GM19240 (cell line): ENCODE results near the gene AGAP1.

Experiments
- DNase-seq: peaks from one replicate; pipeline ENCODE4 v3.0.0; 2011; ENCODE audit warnings: low spot score; ENCODE audit not compliant: insufficient read length

The AGAP1 gene

DNA sequence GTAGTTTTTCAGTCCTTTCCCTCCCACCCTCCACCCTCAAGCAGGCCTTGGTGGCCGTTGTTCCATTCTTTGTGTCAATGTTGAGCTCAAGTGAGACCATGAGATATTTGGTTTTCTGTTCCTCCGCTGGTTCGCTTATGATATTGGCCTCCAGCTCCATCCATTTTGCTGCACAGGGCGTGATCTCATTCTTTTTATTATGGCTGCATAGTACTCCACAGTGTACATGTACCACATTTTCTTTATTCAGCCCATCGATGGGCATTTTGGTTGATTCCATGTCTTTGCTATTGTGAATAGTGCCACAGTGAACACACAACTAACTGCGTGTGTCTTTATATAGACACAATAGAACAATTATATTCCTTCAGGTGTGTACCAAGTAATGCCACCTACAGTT is 14.1 kb downstream of the AGAP1 start:
- DNase-seq, result no peak

GRCh38 chr2:235508371-235509160 is 14.7 kb downstream of the AGAP1 start:
- DNase-seq, result no peak

DNA sequence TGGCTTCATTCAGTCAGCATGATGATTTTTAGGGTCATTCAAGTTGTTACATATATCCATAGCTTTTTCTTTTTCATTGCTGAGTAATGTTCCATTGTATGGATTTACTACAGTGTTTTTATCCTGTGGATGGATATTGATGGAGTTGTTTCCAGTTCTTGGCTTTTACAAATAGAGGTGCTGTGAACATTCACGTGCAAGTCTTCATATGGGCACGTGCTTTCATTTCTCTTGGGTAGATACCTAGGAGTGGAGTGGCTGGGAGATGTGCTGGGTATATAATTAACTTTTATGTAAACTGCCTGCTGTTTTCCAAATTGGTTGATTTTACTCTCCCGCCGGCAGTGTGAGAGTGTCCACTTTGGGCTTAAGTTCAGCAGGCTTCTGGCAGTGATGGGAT is 16.5 kb downstream of the AGAP1 start:
- DNase-seq, result no peak

- no peak for DNase-seq
These were observed 17.4 kb downstream of the AGAP1 start for GRCh38 chr2:235511187-235511661.

GRCh38 chr2:235511751-235512698 is 18.2 kb downstream of the AGAP1 start:
- DNase-seq, result no peak

DNA sequence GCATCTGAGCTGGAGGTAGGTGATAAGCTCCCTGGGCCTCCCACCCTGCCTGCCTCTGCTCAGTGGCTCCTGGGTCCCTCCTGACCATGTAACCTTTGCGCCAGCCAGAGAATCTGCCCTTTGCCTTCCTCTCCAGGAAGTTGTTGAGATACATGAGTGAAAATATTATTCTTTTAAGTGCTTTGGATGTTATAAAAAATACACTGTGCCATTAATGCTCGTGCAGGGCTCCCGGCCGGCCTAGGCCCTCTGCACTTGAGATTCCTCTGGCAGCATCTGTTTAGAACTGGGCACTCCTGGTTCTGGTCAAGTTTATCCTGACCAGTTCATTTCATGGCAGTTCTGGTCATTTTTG is 18.8 kb downstream of the AGAP1 start:
- DNase-seq, result no peak

DNA sequence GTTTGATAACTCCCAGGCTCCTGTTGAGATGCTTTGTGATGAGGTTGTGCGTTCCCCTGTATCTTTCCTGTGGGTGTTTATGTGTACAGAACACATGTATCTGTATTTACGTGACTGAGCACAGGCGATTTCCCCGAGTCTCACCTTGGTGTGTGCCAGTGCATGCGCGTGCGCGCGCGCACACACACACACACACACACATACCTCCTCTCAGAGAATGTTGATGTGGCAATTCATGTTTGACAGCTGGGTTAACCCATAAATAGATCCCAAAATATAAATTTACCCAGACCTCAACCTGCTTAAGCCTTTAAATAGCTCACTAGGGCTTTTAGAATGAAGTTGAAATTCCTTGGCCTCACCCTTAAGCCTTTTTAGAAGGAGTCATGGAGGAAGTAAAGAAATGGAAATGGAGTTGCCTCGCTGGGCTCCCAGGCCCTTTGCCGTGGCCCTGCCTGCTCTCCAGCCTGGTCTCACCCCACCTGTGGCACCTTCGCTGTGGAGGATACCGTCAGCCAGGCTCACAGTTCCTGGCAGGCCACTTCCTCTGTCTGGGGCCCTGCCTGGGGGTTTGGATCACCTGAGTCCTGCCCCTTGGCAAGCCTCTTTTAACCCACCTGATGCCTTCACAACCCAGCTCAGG is 20.3 kb downstream of the AGAP1 start:
- no peak for DNase-seq

GRCh38 chr2:235514627-235515363 is 21.0 kb downstream of the AGAP1 start:
- DNase-seq, result no peak

DNA sequence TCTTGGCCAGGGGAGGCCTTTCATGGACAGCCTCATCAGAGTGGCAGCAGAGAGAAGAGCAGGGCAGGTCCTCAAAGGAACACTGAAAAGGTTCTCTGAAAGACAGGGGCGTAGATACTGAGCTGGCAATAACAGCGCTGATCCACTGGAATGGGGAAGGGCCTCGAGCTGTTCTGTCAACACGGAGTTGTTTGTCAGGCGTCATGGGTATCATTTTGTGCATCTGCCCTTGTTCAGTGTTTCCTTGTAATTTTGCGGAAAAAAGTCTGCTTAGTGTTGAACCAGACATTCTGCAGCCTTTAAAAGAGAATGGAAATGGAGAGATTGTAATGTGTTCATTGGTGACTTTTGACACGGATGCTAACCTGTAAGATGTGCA is 21.5 kb downstream of the AGAP1 start:
- no peak for DNase-seq

GRCh38 chr2:235515821-235516220 is 22.0 kb downstream of the AGAP1 start:
- DNase-seq, result no peak

- no peak for DNase-seq
These were observed 22.4 kb downstream of the AGAP1 start for GRCh38 chr2:235516257-235516656.

DNA sequence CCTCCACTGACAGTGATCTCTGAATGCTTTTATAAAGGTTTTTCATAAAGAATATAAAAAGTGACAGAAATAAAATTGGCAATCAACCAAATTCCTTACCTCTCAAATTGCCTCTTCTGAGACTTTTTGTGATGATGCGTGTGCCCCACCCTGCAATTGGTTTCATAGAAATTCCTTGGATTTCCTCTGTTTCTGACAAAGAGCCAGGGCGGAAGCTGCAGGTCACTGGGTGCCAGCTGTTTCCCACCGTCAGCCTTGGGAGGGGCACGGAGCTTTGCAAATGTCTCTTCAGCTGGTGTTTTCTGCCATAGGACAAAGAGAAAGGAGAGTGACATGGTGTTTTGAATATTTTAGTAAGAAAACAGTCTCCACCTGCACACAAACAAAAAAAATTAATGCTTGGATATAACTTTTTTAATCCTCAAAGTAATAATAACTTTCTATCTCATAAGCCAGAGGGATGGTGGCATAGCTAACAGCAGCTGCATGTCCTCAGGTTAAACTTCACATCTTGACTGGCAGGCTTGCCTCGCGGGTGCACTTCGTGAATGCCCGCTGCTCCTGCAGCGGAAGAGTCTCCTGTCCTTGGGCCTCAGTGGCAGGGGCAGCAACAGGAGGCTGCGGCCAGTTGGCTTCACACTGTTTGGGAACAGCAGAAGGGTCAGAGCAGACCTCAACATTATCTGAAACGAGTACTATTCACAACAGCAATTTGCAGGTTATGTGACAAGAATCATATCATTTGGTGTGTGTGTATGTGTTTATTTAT is 24.7 kb downstream of the AGAP1 start:
- no peak for DNase-seq

DNA sequence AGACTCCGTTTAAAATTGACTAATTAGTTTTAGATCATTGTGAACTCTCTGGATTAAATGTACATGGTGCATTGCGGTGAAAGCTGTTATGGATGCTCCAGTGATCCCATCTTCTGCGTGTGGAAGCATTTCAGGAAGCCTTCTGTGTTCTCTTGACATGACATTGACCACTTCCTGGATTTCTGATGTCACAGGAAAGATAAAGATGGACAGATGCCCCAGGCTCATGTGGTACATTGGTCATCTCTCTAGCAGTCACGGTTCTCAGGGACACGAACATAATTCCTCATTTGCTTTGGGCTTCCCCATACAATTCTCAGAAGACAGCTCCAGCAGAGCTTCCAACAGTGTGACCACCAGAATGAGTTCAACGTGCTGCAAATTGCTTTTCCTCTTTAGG is 26.9 kb downstream of the AGAP1 start:
- no peak for DNase-seq

DNA sequence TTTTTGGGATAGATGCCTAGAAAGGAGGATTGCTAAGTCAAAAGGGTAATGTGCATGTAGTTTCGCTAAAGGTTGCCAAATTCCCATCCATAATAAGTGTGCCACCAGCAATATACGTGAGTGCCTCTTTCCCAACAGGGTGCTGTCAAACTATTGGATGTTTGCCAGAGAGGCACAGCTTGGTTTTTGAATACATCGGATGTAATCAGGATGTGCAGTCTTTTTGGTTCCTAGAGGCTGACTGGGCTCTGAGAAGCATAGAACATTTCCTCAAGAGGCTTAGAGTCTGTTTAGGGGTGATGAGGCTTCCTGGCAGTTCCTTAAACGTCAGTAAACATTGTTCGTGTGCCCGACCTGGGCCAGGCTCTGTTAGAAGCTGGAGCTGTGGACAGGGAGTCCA is 28.0 kb downstream of the AGAP1 start:
- no peak for DNase-seq

DNA sequence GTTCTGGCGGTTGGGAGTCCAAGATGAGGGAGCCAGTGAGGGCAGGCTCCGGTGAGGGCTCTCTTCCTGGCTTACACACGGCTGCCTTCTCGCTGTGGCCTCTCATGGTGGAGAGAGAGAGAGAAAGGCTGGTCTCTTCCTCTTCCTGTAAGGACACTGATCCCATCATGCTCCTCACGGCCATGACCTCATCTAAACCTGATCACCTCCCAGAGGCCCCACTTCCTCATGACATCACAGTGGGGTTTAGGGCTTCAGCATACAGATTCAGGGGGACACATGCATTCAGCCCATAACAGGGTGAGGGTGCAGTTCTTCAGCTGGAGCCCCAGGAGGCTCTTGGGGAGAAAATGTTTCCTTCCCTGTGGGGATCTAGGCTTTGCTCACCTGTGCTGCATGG is 29.2 kb downstream of the AGAP1 start:
- DNase-seq, result no peak

- DNase-seq, result no peak
These were observed 29.8 kb downstream of the AGAP1 start for GRCh38 chr2:235523486-235524150.

DNA sequence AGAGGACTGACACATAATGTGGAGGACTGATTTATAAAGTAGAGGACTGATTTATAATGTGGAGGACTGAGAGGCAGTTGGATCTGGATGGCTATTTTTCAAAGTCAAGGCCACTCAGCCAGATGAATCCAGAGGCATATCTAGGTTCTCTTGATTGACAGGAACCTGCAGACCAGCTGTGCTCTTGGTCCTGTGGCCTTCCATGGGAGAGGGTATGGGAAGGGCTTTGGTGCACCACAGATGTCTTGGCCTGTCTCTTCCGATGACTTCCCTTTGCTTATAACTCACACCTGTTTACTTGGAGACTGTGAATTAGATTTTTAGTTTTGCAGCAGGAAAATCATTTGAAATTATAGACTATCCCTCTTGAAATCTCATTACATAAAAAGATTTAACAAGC is 32.3 kb downstream of the AGAP1 start:
- DNase-seq, result no peak

GRCh38 chr2:235527806-235528469 is 34.1 kb downstream of the AGAP1 start:
- DNase-seq, result no peak

DNA sequence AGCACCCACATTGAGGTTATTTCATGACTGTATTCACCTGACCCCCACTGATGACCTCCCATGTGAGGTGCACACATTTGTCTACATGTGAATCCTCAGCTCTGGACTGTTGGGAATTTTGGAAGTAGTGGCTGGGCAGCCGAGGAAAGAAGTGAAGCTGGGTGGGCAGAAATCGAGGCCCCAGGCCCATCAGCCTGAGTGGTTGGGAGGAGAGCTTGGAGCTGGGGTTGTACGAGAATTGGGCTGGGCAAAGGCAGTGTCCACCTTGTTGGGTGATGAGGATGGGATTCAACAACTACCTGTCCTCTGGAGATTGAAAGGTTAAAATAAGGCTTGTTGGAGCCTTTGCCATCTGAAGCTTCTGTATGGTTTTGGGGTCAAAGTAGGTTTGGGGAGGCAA is 35.8 kb downstream of the AGAP1 start:
- no peak for DNase-seq
